ENCODE results near the gene ALG1. TPM values are rescaled to one million over a fixed set of nuclear protein-coding genes. Genes with fewer than 3 reads are reported as not detected.

ALG1 gene
- total RNA-seq, 1 experiment from 2014 or later = 36.2 TPM

DNA sequence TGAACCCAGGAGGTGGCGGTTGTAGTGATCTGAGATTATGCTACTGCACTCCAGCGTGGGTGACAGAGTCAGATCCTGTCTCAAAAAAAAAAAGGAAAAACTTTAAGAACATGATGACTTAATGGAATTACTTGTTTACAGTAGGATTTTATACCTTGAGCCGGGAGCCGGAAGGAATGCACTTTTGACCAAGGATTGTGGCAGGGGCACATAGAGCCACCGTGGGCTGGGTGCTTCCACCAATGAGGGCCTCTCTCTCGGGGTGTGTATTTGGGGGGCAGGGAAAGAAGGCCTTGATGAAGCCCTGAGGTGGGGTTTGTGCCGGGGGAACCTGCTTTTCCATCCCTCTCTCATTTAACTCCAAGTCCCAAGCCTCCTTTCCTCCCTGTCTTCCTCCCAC is 31.2 kb upstream of the ALG1 start:
- Histone ChIP-seq H2BK20ac (ENCODE audit: low read depth, low read length, poor library complexity, severe bottlenecking) (no peak overlapping the region), H3K27me3 (ENCODE audit: insufficient read depth, low read length) (no peaks in the 10 kb centered on the region), H3K4me2 (ENCODE audit: insufficient read depth, insufficient read length, low read length) (no peak overlapping the region), H3K14ac (ENCODE audit: insufficient read depth, low read length) (no peak overlapping the region), H3K23ac (ENCODE audit: insufficient read length, low read depth, low read length) (no peak overlapping the region), H3K4ac (ENCODE audit: low read depth, low read length) (no peak overlapping the region), H2BK5ac (ENCODE audit: insufficient read length, low read length) (no peak overlapping the region), H3T11ph (ENCODE audit: low read length) (no peak overlapping the region), H3K18ac (ENCODE audit: insufficient read length, low read depth, low read length) (no peak overlapping the region), H4K5ac (ENCODE audit: insufficient read length, low read depth, low read length) (no peak overlapping the region), H3K23me2 (ENCODE audit: insufficient read length, low read depth, low read length, poor library complexity, severe bottlenecking) (no peaks in the 10 kb centered on the region), H3K27ac (ENCODE audit: insufficient read length, low read depth, low read length) (no peak overlapping the region), H3K9me3 (ENCODE audit: control insufficient read depth, low read depth, low read length) (no peaks in the 10 kb centered on the region), H3K79me1 (ENCODE audit: insufficient read depth, low read depth, low read length, poor library complexity, severe bottlenecking) (no peaks in the 10 kb centered on the region), H2BK12ac (ENCODE audit: insufficient read length, low read depth, low read length) (no peak overlapping the region), H3K9ac (ENCODE audit: extremely low read depth, insufficient read length, low read length) (no peak overlapping the region), H3K79me2 (ENCODE audit: insufficient read depth, low read length) (no peaks in the 10 kb centered on the region), H4K8ac (replicated peaks; ENCODE audit: insufficient read length, low read depth, low read length) (no peak overlapping the region), H3K56ac (ENCODE audit: insufficient read length, low read depth, low read length) (no peak overlapping the region), H2AFZ (ENCODE audit: low read length) (no peak overlapping the region), H2BK15ac (ENCODE audit: low read depth, low read length) (no peak overlapping the region), H3K4me1 (ENCODE audit: insufficient read depth, low read length) (peaks cover 6% of the 10 kb centered on the region), H2AK5ac (ENCODE audit: insufficient read length, low read length) (no peak overlapping the region), H4K91ac (ENCODE audit: insufficient read length, low read depth, low read length) (no peak overlapping the region), H4K20me1 (ENCODE audit: control insufficient read depth, insufficient read depth, insufficient read length) (no peaks in the 10 kb centered on the region), H2BK120ac (ENCODE audit: low read depth, low read length, poor library complexity, severe bottlenecking) (no peak overlapping the region)
- Mint-ChIP-seq H3K36me3 (ENCODE audit: insufficient read depth in 1 of 3, low read depth in 3 of 3) (no peaks in the 10 kb centered on the region), H3K27ac (no peak overlapping the region), H3K4me3 (no peak overlapping the region), H3K9me3 (no peaks in the 10 kb centered on the region), H3K4me1 (peaks cover 16 to 29% of the 10 kb centered on the region in 2 experiments), H3K27me3 (ENCODE audit: low read depth) (peaks cover 6% of the 10 kb centered on the region)
- WGBS (ENCODE audit: extremely low coverage, insufficient read length, low lambda C conversion rate) = no CpG with 5 or more reads among the region's 7 CpGs
- TF ChIP-seq, protein P1, sequence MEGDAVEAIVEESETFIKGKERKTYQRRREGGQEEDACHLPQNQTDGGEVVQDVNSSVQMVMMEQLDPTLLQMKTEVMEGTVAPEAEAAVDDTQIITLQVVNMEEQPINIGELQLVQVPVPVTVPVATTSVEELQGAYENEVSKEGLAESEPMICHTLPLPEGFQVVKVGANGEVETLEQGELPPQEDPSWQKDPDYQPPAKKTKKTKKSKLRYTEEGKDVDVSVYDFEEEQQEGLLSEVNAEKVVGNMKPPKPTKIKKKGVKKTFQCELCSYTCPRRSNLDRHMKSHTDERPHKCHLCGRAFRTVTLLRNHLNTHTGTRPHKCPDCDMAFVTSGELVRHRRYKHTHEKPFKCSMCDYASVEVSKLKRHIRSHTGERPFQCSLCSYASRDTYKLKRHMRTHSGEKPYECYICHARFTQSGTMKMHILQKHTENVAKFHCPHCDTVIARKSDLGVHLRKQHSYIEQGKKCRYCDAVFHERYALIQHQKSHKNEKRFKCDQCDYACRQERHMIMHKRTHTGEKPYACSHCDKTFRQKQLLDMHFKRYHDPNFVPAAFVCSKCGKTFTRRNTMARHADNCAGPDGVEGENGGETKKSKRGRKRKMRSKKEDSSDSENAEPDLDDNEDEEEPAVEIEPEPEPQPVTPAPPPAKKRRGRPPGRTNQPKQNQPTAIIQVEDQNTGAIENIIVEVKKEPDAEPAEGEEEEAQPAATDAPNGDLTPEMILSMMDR (conservative IDR thresholded peaks at IDR 0.05) = no peak
- DNase-seq = no peak
